NCI-H2029 treated with DMSO at 0.1 percent for 48 hours (cell line): ENCODE measurements around the gene STAC3.
"Not testable (repeated sequence)": the region's sequence is repeated elsewhere in the genome, so short reads cannot be mapped to it uniquely, and the experiment has no call there.

ENCODE experiments used
- DNase-seq: peaks from one replicate; lab custom pipeline; 2025; lab: John Stamatoyannopoulos, UW

The STAC3 gene

DNA sequence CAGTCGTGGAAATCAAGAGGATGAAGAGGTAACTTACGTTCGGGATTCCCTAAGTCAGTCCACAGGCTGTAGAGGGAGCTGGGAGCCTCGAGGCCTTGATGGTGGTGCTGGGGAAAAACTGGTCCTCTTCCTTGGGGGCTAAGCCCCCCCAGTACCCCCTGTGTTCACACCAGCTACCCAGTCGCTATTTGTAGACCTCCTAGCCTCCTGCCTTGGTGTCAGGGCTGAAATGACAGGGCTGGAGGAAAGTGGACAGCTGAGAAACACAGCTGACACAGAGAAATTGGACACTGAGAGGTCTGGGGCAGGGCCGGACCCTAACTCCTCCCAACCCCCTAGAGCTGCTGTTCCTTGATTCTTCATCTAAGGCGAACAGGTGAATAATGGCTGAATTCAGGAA lies at the start of gene STAC3:
STAC3 (minus strand) TSS at position 232 of the 400 bp plus-strand sequence. CDS start 1,551 bp downstream, outside the sequence.
- no peak for DNase-seq

DNA sequence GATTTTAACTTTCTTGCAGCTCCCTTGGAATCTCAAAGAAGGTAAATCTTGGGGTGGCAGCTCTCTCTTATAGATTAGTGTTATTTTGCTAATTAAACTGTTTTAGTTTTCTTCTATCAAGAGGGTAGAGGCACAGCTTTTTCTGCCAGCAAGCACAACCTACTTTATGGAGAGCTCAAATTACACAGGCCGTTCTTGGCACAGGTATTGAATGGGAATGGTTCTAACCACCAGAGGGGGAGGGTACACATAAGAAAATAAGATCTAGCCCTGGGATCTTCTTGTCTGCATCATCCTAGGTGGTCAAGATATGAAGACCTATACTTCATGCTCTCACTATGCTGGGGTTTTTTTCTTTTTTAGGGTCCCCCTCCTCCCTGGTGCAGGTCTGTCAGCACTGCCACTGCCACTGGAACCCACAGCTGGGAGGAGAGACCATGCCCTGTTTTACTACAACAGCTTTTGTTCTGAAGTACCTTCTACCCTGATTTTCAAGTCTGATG lies 48.6 kb upstream of the STAC3 start:
- DNase-seq: peak; percentile 69

DNA sequence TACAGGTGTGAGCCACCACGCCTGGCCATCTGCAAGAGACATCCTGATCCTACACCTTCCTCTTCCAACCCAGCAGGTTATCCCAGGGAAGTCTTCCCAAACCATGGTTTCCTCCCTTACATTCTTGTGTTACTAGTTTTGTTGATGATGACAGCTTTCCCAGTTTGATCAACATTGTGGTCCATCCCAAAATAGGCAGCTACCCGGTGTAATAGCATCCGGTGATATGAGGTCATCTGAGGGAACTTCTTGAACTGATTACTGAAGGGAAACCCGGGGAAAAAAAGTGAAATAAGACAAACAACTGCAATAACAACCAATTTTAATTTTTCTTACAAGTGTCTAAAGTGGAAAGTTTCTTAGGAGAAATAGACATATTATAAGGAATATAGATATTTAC lies 45.3 kb upstream of the STAC3 start:
- DNase-seq: no peak

DNA sequence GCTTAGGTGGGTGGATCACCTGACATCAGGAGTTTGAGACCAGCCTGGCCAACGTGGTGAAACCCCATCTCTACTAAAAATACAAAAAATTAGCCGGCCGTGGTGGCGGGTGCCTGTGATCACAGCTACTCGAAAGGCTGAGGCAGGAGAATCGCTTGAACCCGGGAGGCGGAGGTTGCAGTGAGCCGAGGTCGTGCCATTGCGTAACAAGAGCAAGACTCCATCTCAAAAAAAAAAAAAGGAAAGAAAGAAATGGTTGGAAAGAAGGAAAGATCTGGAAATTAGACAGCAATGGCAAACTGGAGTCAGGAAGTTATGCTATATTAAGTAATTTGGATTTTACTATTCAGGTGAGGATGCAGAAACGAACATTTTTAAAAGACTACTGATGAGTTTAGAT lies 31.1 kb upstream of the STAC3 start:
- DNase-seq: not testable (repeated sequence)

DNA sequence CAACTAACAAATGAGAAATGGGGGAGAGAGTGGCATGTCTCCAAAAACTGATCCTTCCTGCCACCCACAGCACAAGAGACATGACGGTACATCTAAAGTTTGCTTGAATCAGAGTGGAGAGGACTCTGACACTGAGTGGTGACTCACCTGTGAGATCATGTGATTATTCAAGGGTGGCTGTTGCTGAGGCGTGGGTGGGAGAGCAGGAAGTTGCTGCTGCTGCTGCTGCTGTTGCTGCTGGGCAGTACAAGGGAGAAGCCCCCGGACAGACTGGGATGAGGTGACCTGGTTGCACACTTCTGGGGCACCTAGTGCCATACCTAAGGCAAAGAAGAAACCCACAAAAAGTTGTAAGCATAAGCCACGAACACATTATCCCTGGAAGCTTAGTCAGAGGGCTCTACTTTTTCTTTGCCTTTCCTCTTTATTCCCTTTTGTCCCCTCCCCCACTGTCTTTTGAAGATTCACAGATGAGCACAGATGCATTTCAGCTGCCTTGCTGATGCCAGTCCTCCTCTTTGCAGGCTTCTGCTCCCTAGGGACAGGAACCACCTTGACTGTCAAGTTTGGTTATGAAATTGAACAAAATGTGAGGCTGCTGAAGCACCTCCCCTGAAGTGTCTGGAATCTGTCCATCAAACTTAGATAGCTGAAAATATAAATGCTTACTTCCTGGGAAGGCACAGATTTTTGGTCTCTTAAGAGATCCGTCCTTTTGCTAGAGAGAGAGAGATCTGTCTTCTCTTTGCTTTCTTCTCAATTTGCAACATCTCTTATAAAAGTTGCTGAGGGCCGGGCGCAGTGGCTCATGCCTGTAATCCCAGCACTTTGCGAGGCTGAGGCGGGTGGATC lies 29.4 kb upstream of the STAC3 start:
- DNase-seq: peak; percentile 48

DNA sequence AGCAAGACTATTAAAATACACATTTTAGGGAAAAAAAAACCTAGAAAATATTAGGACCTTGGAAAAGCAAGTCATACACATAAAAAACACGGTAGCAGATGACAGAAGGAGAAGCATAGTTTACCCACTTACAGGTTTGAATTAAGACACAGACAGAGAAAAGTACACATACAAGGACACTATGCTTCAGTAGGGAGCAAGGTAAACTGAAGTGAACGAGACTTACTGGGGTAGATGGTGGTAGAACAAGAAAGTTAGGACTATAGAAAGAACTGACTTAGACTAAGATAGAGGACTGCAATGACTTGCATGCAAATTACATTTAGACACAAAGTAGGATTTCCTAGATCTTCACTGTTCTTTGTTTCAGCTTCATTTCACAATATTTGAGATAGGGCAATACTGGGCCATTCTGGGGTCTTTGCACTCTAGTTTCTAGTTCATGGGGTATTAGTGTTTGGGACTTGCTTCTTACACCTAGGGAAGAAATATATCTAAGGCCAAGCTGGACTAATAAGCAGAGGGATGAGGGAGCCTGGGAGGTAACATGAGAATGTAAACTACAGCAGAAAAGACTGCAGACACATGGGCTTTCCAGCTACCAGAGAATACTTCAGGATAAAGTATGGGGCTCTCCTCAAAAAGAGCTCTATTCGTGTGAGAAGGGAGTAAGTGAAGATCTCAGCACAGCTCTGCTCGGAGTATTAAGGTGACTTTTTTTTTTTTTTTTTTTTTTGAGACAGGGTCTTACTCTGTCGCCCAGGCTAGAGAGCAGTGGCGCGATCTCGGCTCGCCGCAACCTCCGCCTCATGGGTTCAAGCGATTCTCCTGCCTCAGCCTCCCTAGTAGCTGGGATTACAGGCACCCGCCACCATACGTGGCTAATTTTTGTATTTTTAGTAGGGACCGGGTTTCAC lies 27.7 kb upstream of the STAC3 start:
- no peak for DNase-seq

DNA sequence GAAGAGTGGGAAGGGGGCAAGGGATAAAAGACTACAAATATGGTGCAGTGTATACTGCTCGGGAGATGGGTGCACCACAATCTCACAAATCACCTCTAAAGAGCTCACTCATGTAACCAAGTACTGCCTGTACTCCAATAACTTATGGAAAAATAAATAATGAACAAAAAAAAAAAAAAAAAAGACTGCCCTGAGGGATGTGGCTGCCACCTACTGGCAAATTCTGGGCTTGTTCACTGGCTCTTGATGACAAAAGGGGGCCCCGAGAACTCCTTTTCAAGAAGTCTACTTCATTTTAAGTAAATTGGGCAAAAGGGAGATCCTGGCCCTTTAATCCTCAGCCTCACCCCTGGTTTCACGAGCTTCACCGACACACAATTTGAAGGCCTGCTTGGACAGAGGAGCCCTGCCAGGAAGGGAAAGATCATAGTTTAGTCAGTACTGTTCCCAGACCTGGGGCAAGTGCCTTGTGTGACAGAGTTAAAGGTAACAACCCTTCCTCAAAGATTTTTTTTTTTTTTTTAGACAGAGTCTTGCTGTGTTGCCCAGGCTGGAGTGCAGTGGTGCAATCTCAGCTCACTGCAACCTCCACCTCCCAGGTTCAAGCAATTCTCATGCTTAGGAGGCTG lies 26.1 kb upstream of the STAC3 start:
- no peak for DNase-seq

DNA sequence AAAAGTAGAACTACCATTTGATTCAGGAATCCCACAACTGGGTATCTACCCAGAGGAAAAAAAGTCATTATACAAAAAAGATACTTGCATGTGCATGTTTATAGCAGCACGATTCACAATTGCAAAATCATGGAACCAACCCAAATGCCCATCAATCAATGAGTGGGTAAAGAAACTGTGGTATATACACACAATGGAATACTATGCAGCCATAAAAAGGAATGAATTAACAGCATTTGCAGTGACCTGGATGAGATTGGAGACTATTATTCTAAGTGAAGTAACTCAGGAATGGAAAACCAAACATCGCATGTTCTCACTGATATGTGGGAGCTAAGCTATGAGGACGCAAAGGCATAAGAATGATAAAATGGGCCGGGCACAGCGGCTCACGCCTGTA lies 25.2 kb upstream of the STAC3 start:
- not testable (repeated sequence) for DNase-seq

DNA sequence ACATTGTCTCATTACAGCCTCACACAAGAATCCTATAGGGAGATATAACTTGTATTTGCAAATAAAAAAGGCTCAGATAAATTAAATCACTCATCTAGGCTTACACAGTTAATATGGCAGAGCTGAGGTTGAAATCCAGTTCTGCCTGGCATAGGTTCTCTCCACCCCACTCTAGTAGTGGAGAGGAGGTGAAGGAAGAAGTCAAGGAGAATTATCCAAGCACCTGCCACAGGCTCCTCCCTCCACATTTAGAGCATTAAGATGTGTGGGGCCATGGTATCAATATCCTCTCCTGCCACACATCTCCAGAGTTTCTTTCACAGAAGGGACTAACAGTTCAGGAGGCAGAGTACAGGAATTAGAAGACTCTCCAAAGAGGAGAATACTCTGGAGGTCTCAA lies 22.5 kb upstream of the STAC3 start:
- no peak for DNase-seq

DNA sequence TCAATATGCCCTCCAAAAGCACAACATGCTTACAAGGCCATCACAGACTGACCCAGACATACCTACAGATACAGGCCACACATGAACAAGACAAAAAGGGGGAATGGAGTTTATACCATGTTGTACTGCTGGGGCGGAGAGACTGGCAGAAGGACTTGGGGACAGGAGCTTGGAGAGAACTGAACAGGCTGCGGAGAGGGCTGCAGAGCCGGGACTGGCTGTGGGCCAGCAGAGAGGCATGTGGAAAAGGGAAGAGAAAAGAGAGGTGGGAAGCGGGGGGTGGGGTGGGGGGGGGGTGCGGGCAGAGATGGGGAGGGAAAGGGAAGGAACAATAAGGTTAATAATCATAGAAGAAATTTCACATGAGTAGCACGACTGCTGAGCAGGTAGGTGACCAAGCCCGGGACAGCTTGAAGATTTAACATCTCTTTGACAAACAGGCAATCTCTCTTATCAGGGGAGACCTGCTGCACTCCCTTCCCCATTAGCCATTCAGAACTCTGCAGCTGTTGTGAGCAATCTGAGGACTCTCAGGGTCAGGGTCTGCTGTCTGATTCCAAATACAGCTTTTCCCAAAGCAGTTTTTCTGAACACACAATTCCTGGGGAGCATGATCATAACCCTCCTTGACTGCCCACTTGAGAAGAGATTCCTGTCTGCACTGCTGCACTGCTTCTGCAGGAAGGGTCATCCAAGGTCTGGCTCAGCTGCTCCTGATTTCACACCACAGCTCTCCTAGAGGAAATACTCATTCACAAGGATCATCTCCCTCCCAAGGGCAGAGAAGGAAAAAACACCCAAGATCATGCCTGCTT lies 21.6 kb upstream of the STAC3 start:
- DNase-seq: peak; percentile 42

DNA sequence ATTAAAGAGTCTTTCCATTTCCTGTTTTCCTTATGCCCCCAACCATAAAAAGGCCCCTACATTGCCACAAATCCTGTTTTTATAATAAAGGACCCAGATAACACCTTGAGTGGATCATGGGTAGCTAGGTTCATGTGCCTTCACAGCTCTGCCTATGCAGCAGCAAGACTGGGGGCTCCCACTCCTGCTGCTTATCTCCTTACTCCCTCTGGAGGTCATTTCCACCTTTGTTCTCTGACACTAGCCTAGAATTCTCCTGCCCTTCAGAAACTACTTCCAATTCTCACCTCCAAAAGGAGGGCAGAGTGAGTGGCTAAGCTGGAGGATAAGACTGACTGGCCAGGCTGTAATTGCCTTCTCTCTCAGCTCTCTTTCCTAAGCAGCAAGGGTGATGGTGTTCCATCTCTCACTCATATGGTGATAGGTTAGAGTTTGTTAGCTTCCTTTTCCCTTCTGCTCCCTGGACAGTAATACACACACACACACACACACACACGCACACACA lies 20.0 kb upstream of the STAC3 start:
- DNase-seq: no peak

DNA sequence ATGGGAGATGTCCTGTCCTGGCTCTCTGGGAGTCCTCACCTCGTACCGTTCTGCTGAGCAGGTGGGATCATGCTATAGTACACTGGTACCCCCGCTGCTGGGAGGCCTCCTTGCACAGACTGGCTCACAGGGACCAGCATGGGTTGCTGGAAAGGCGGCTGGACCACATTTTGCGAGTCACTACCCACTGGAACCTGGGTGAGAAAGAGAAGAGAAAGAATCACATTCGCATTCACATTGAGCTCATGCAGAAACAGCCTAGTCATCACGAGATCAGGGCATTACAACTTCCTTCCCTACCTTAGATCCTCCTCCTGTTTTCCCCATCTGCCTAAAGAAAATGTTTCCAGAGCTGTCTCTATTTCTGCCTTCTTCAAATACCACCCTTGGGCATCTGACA lies 17.3 kb upstream of the STAC3 start:
- DNase-seq: no peak

DNA sequence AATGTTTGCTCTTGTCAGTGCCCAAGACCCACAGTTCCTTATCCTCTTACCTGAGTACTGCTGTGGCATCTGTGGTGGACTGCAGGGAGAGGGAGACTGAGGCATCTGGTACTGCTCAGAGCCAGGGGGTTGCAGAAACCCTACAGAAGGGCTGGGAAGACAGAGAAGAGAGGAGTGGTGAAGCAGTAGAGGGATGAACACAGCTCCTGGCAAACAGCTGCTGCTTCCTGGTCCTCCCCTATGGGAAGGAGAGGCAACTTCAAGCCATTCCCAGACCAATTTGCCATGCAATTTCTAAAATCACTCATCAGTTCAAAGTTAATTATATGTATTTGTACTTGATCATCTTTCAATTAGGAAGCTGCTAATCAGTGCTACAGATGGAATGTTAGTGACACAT lies 15.7 kb upstream of the STAC3 start:
- DNase-seq: no peak

DNA sequence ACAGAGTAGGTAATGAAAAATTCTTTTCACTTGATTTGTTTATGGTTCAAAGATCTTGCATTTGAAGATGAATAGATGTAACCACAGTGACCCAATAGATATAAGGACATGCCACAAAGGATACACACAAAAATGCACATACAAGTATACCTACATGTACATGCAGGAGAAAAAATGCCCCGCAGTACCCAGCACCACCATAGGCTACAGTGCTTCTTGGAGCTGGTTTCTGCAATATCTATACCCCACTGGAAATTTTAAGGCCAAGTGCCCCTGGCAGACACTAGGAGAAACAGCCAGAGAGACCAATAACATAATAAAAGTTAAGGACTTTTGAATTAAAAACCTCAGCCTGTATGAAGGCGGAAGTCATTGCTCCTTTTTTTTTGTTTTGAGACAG lies 12.1 kb upstream of the STAC3 start:
- DNase-seq: no peak

DNA sequence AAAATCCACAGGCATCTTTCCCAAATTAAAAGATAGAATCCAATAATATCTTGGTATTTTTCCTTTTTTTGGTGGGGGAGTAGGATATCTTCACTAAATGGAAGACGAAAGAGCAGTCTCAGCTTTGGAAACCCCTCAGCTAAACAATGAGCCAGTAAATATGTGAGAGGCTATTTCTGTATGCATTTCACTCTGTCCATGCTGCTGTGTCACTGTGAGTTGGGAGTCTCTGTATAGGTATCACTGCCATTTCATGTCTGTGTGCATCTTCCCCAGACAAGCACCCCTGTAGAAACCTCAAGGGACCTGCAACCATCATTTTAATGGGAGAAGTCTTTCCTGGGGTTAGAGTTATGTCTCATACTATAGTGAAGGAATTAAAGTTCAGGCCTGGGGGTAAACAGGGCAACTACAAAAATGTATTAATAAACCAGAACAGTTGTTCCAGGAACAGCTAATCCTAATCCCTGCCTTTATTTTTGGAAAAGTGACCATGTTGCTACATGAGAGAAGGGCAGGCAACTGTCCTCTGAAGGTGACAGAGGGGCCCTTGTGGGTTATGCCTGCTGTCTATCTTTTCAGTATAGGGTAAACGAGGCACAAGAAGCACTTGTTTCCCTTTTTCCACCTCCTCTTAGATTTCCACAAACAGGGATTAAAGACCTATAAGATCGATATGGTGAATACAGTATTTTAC lies 11.3 kb upstream of the STAC3 start:
- no peak for DNase-seq

DNA sequence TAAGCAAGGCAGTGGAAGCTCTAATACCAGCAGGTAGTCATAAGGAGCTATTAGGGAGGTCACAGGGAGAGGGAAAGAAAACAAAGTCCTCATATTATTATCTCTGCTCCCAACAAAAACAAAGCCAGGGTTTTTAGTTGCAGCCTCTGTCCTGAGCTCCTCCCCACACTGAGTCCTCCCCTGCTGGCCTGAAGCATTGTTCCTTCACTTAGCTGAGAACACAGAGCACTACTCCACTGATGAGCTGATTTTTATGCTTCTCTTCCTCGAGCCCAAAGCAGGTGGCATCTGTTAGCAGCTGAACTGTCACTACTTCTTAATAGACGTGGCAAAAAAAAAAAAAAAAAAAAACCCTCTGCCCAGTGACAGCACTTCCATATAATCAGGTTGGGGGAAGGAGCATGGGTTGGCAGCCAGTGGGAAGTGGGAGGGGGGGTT lies 10.5 kb upstream of the STAC3 start:
- peak; percentile 99 for DNase-seq

DNA sequence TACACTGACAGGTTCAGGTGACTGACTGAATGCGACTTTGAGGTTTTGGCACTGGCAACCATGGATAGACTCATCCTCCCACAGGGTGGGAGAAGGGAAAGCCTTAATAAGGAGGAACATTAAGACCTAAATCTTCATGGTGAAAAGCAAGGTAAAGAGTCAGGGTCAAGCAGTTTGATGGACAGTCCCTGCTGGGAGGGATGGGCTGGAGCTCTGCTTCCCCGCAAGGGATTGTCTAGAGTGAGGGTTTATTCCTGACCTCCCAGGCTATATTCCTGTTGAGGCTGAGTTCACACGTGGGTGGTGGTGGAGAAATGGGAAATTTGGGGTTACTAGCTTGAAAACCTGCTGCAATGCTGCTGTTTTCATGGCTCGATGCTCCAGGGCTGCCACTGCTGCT lies 9.4 kb upstream of the STAC3 start:
- DNase-seq: no peak

DNA sequence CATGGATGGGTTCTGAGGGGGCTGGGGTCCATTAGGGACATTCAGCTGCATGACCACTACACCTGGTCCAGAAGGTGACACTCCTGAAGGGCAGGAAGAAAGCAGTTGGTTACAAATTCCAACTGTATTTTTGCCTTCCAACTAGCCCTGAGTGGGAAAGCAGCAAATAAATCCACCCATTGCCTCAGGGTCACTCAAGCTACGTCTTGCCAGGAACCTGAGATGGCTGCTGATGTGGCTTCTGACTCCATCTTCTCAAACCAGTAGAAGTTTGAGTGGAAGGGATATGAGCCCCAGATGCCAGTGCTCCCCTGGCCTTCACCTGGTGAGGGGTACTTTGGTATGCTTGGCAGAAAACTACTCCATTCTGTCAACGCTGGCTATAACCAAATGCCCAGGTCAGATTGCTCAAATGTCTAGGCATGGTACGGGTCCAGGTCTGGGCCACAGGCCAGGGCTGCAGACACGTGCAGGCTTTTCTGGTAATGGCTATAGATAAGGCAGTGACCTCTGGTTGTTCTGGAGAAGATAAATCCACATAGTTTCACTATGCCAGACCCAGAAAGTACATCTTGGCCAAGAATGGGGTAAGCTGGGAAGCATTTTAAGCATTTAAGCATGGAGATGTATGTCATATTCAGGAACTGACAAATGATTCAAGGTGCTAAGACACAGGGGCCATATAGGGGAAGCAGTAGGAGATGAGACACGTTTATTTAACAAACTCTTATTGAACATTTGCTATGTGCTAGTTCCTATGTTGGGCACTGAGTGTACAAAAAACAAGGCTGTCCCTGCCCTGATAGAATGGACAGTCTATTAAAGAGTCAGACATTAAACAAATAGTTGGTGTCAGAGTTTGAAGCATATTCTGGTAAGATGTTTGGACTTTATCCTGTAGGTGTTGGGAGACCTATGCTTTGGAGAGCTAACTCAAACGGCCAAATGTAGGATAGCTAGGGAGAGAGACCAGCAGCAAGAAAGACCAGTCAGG lies 8.3 kb upstream of the STAC3 start:
- DNase-seq: no peak

DNA sequence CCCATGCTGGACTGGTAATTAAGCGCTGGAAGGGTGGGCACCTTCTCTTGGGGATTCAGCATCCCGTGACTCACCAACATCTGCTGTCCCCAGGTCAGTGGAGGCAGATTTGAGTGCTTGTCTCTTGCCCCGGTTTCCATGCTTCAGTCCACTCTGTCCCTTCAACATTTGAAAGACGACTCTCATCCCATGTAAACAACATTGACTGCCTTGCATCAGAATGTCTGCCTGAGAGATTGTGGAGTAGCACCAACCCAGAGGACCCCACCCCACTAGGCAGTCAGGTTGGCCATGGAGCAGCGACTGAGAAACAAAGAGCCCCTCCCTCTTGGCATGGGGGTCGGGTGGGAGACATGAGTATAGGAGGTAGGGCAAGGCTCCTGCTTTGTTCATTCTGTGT lies 4.9 kb upstream of the STAC3 start:
- no peak for DNase-seq
